Ramos (cell line): ENCODE results near the gene CDH5.

Source experiments
- in situ Hi-C: fragments of 300-500 bp; cut with MboI; formaldehyde crosslinking; loops from one replicate; pipeline ENCODE4 v1.14.3; 2022; ENCODE audit warnings: low sequenced_read_pairs; ENCODE audit not compliant: unreplicated experiment

Gene CDH5

GRCh38 chr16:66353055-66353454 lies 13.4 kb upstream of the CDH5 start:
- in situ Hi-C loops = no loop called here

- in situ Hi-C loops = no loop called here
These were observed 12.2 kb upstream of the CDH5 start for GRCh38 chr16:66354034-66354909.

- in situ Hi-C loops = no loop called here
These were observed 11.0 kb upstream of the CDH5 start for GRCh38 chr16:66355526-66355925.

- in situ Hi-C loops = no loop called here
These were observed 9.0 kb upstream of the CDH5 start for GRCh38 chr16:66357523-66357928.

GRCh38 chr16:66358231-66358630 lies 8.3 kb upstream of the CDH5 start:
- in situ Hi-C loops = no loop called here

- in situ Hi-C loops = no loop called here
These were observed 7.5 kb upstream of the CDH5 start for GRCh38 chr16:66359012-66359411.

GRCh38 chr16:66359811-66360608 lies 6.5 kb upstream of the CDH5 start:
- in situ Hi-C loops = no loop called here

- in situ Hi-C loops = no loop called here
These were observed 5.7 kb upstream of the CDH5 start for GRCh38 chr16:66360624-66361324.

GRCh38 chr16:66361604-66362135 lies 4.8 kb upstream of the CDH5 start:
- in situ Hi-C loops = no loop called here

- in situ Hi-C loops = no loop called here
These were observed 3.2 kb upstream of the CDH5 start for GRCh38 chr16:66363211-66363777.

GRCh38 chr16:66364117-66364958 lies 2.2 kb upstream of the CDH5 start:
- in situ Hi-C loops = no loop called here

GRCh38 chr16:66364959-66365306 lies 1.6 kb upstream of the CDH5 start:
- in situ Hi-C loops = no loop called here

GRCh38 chr16:66365651-66366050 lies 840 bp upstream of the CDH5 start:
- in situ Hi-C loops = no loop called here

- in situ Hi-C loops = no loop called here
These were observed 1.7 kb downstream of the CDH5 start for GRCh38 chr16:66367968-66368891.

GRCh38 chr16:66369055-66369592 lies 2.6 kb downstream of the CDH5 start:
- in situ Hi-C loops = no loop called here

- in situ Hi-C loops = no loop called here
These were observed 4.5 kb downstream of the CDH5 start for GRCh38 chr16:66370786-66371684.
